H9 (cell line): ENCODE results near the gene F7. TPM values are rescaled to one million over a fixed set of nuclear protein-coding genes. Genes with fewer than 3 reads are reported as not detected.

Experiments
- DNase-seq: peaks from one replicate; pipeline ENCODE4 v3.0.0-alpha.2; 2017
- H2AFZ ChIP-seq: one replicate; pipeline ENCODE4 v1.6.1; 2013; ENCODE audit warnings: mild to moderate bottlenecking, low read length, control low read depth, moderate library complexity
- H2AK5ac ChIP-seq: 2 replicates; pipeline ENCODE4 v1.6.1; 2013; ENCODE audit warnings: low read length, control low read depth, mixed read lengths; ENCODE audit not compliant: insufficient read length
- H2BK120ac ChIP-seq: one replicate; pipeline ENCODE4 v1.6.1; 2013; ENCODE audit warnings: low read depth, mild to moderate bottlenecking, low read length, control low read depth, inconsistent platforms; ENCODE audit not compliant: poor library complexity, severe bottlenecking
- H2BK12ac ChIP-seq: 2 replicates; pipeline ENCODE4 v1.6.1; 2013; ENCODE audit warnings: low read length, control low read depth, mixed read lengths, low read depth; ENCODE audit not compliant: insufficient read length
- H2BK15ac ChIP-seq: 2 replicates; pipeline ENCODE4 v1.6.1; 2013; ENCODE audit warnings: low read depth, low read length, control low read depth
- H2BK20ac ChIP-seq: one replicate; pipeline ENCODE4 v1.6.1; 2013; ENCODE audit warnings: low read depth, mild to moderate bottlenecking, low read length, control low read depth, inconsistent platforms; ENCODE audit not compliant: poor library complexity, severe bottlenecking
- H2BK5ac ChIP-seq: 2 replicates; pipeline ENCODE4 v1.6.1; 2013; ENCODE audit warnings: low read length, control low read depth, mixed read lengths; ENCODE audit not compliant: insufficient read length
- H3K14ac ChIP-seq: 2 replicates; pipeline ENCODE4 v1.6.1; 2013; ENCODE audit warnings: low read length, control low read depth; ENCODE audit not compliant: insufficient read depth
- H3K18ac ChIP-seq: 2 replicates; pipeline ENCODE4 v1.6.1; 2013; ENCODE audit warnings: low read depth, mild to moderate bottlenecking, mixed read lengths, low read length, control low read depth; ENCODE audit not compliant: insufficient read length
- H3K23ac ChIP-seq: 2 replicates; pipeline ENCODE4 v1.6.1; 2013; ENCODE audit warnings: low read length, control low read depth, mixed read lengths, low read depth; ENCODE audit not compliant: insufficient read length
- H3K23me2 ChIP-seq: 2 replicates; pipeline ENCODE4 v1.6.1; 2013; ENCODE audit warnings: low read depth, mild to moderate bottlenecking, mixed read lengths, low read length, control low read depth; ENCODE audit not compliant: insufficient read length, poor library complexity, severe bottlenecking
- H3K27ac ChIP-seq: 2 replicates; pipeline ENCODE4 v1.5.1; 2013; ENCODE audit warnings: low read length, control low read depth, mixed read lengths, low read depth; ENCODE audit not compliant: insufficient read length
- H3K27me3 ChIP-seq: 2 replicates; pipeline ENCODE4 v1.6.1; 2013; ENCODE audit warnings: low read length, control low read depth, inconsistent platforms; ENCODE audit not compliant: insufficient read depth
- H3K4ac ChIP-seq: 2 replicates; pipeline ENCODE4 v1.6.1; 2013; ENCODE audit warnings: low read depth, mild to moderate bottlenecking, control low read depth, inconsistent platforms, low read length, moderate library complexity
- H3K4me1 ChIP-seq: 2 replicates; pipeline ENCODE4 v1.6.1; 2013; ENCODE audit warnings: low read length, control low read depth, inconsistent platforms; ENCODE audit not compliant: insufficient read depth
- H3K4me2 ChIP-seq: 2 replicates; pipeline ENCODE4 v1.6.1; 2013; ENCODE audit warnings: low read length, control low read depth, mixed read lengths; ENCODE audit not compliant: insufficient read length, insufficient read depth
- H3K56ac ChIP-seq: 2 replicates; pipeline ENCODE4 v1.6.1; 2013; ENCODE audit warnings: low read depth, mild to moderate bottlenecking, mixed read lengths, low read length, control low read depth; ENCODE audit not compliant: insufficient read length
- H3K79me1 ChIP-seq: 2 replicates; pipeline ENCODE4 v1.6.1; 2013; ENCODE audit warnings: low read depth, mild to moderate bottlenecking, moderate library complexity, low read length, control low read depth, inconsistent platforms; ENCODE audit not compliant: insufficient read depth, poor library complexity, severe bottlenecking
- H3K79me2 ChIP-seq: 2 replicates; pipeline ENCODE4 v1.6.1; 2013; ENCODE audit warnings: low read length, control low read depth, inconsistent platforms; ENCODE audit not compliant: insufficient read depth
- H3K9ac ChIP-seq: 2 replicates; pipeline ENCODE4 v1.6.1; 2013; ENCODE audit warnings: low read length, control low read depth, mixed read lengths; ENCODE audit not compliant: insufficient read length; ENCODE audit errors: extremely low read depth
- H3K9me3 ChIP-seq: one replicate; pipeline ENCODE4 v1.6.1; 2013; ENCODE audit warnings: low read depth, low read length, inconsistent platforms; ENCODE audit not compliant: control insufficient read depth
- H3T11ph ChIP-seq: one replicate; pipeline ENCODE4 v1.6.1; 2013; ENCODE audit warnings: mild to moderate bottlenecking, low read length, control low read depth, inconsistent platforms
- H4K20me1 ChIP-seq: one replicate; pipeline ENCODE4 v1.6.1; 2013; ENCODE audit not compliant: control insufficient read depth, insufficient read length, insufficient read depth
- H4K5ac ChIP-seq: 2 replicates; pipeline ENCODE4 v1.6.1; 2013; ENCODE audit warnings: low read depth, mild to moderate bottlenecking, mixed read lengths, low read length, control low read depth; ENCODE audit not compliant: insufficient read length
- H4K8ac ChIP-seq: replicated peaks from 2 replicates; pipeline ENCODE4 v1.6.1; 2013; ENCODE audit warnings: low read length, control low read depth, mixed read lengths, low read depth; ENCODE audit not compliant: insufficient read length
- H4K91ac ChIP-seq: 2 replicates; pipeline ENCODE4 v1.6.1; 2013; ENCODE audit warnings: low read depth, mild to moderate bottlenecking, moderate library complexity, mixed read lengths, low read length, control low read depth; ENCODE audit not compliant: insufficient read length
- H3K27ac Mint-ChIP-seq, 3 experiments: 2 replicates in 2 of 3; 3 replicates in 1 of 3; pipeline ENCODE4 v1.8.0; 2020 to 2021; ENCODE audit warnings: mixed read lengths in 3 of 3, mild to moderate bottlenecking in 1 of 3, moderate library complexity in 1 of 3
- H3K27me3 Mint-ChIP-seq: 2 replicates; pipeline ENCODE4 v1.8.0; 2021; ENCODE audit warnings: low read depth, mild to moderate bottlenecking, moderate library complexity, mixed read lengths
- H3K36me3 Mint-ChIP-seq, 3 experiments: 2 replicates in 2 of 3; 3 replicates in 1 of 3; pipeline ENCODE4 v1.8.0; 2020 to 2021; ENCODE audit warnings: low read depth in 3 of 3, mixed read lengths in 3 of 3; ENCODE audit not compliant: insufficient read depth in 1 of 3
- H3K4me1 Mint-ChIP-seq, 2 experiments: 2 replicates each; pipeline ENCODE4 v1.8.0; 2020; ENCODE audit warnings: mixed read lengths in 2 of 2
- H3K4me3 Mint-ChIP-seq, 2 experiments: 2 replicates in 1 of 2; 3 replicates in 1 of 2; pipeline ENCODE4 v1.8.0; 2020 to 2021; ENCODE audit warnings: mild to moderate bottlenecking in 2 of 2, mixed read lengths in 2 of 2, moderate library complexity in 1 of 2
- H3K9me3 Mint-ChIP-seq, 2 experiments: 2 replicates in 1 of 2; 3 replicates in 1 of 2; pipeline ENCODE4 v1.8.0; 2020; ENCODE audit warnings: mild to moderate bottlenecking in 2 of 2, mixed read lengths in 2 of 2, moderate library complexity in 1 of 2
- CTCF ChIP-seq: fragments of 200-600 bp; sonication (generic); conservative IDR thresholded peaks from 3 replicates; pipeline ENCODE4 v1.8.0; 2021; ENCODE audit warnings: antibody characterized with exemption, mild to moderate bottlenecking
- WGBS: extraction: QIAGEN DNeasy Blood & Tissue Kit; methylation state at CpG from one replicate; pipeline ENCODE4 v1.1.7; 2013; ENCODE audit warnings: missing lambda C conversion rate, low lambda C conversion rate, mixed read lengths; ENCODE audit not compliant: insufficient read length; ENCODE audit errors: extremely low coverage; 5-methylcytosine and 5-hydroxymethylcytosine counted together
- total RNA-seq: library from RNA; stranded (reverse); gene quantifications from 2 replicates; pipeline ENCODE4 v1.2.1, GENCODE V29; 2021

Gene F7
- total RNA-seq, 1 experiment from 2014 or later: 0.81 TPM

- Histone ChIP-seq H3K79me2 (no peaks in the 10 kb centered on the region), H4K20me1 (no peaks in the 10 kb centered on the region)
- no CpG with 5 or more reads among the region's 25 CpGs for WGBS
These were observed 21.3 kb upstream of the F7 start for GRCh38 chr13:113084094-113084942.

More at GRCh38 chr13:113084094-113084942, 21.3 kb upstream of the F7 start:
- Histone ChIP-seq H2AFZ (no peak overlapping the region), H2BK5ac (no peak overlapping the region), H3K18ac (no peak overlapping the region), H3K27ac (no peak overlapping the region), H4K91ac (no peak overlapping the region), H2BK120ac (no peak overlapping the region), H3K14ac (no peak overlapping the region), H3K23me2 (no peaks in the 10 kb centered on the region), H3K4me2 (no peak overlapping the region), H3K23ac (no peak overlapping the region), H4K8ac (no peak overlapping the region), H3T11ph (no peak overlapping the region), H3K27me3 (no peaks in the 10 kb centered on the region), H2AK5ac (no peak overlapping the region), H2BK15ac (no peak overlapping the region), H3K79me1 (no peaks in the 10 kb centered on the region), H3K56ac (no peak overlapping the region), H2BK20ac (no peak overlapping the region), H3K9ac (no peak overlapping the region), H3K4me1 (no peaks in the 10 kb centered on the region), H3K9me3 (no peaks in the 10 kb centered on the region), H2BK12ac (no peak overlapping the region), H3K4ac (no peak overlapping the region), H4K5ac (no peak overlapping the region)
- H3K27ac Mint-ChIP-seq: no peak overlapping the region
- H3K9me3 Mint-ChIP-seq: no peaks in the 10 kb centered on the region
- H3K27me3 Mint-ChIP-seq: no peaks in the 10 kb centered on the region
- DNase-seq: no peak
- H3K4me1 Mint-ChIP-seq: peaks cover 0 to under 1% of the 10 kb centered on the region in 2 experiments; a peak in 2 of 4 replicates
- TF ChIP-seq CTCF: peak; percentile 50; the same call in 2 of the 3 replicates
- H3K36me3 Mint-ChIP-seq: peaks cover 0 to 9% (median 6%) of the 10 kb centered on the region in 3 experiments; a peak in 4 of 7 replicates
- no peak overlapping the region for H3K4me3 Mint-ChIP-seq
